ENCODE measurements around the gene UBXN10. TPM values are rescaled to one million over a fixed set of nuclear protein-coding genes. Genes with fewer than 3 reads are reported as not detected.

Gene UBXN10
- total and polyA plus RNA-seq, 2 donors (not counting 3 experiments of a cell fraction or from before 2014, with no cell fraction given), result not detected

GRCh38 chr1:20199403-20199802 is 13.5 kb downstream of the UBXN10 start:
- Histone ChIP-seq H3K9me1 (replicated peaks; ENCODE audit: control insufficient read depth, extremely low read depth, insufficient read depth, low read length) (no peaks in the 10 kb centered on the region), H4K20me1 (replicated peaks; ENCODE audit: control insufficient read depth, extremely low read depth, insufficient read depth, low read length) (no peaks in the 10 kb centered on the region), H2AFZ (ENCODE audit: low read depth, low read length) (no peak overlapping the region), H3K27me3 (ENCODE audit: control insufficient read depth in 2 of 2, insufficient read depth in 2 of 2, low read length in 2 of 2) (peaks cover 7 to 10% of the 10 kb centered on the region in 2 experiments), H3K9ac (replicated peaks; ENCODE audit: extremely low read depth, insufficient read depth, low read length) (no peak overlapping the region), H3K4me2 (ENCODE audit: insufficient read depth, low read length) (no peak overlapping the region), H3K79me2 (ENCODE audit: control insufficient read depth, insufficient read depth, low read length) (no peaks in the 10 kb centered on the region), H3K27ac (ENCODE audit: insufficient read depth, low read depth, low read length) (no peak overlapping the region), H3K4me1 (ENCODE audit: control insufficient read depth, extremely low read depth, insufficient read depth, low read length) (no peaks in the 10 kb centered on the region), H3K36me3 (ENCODE audit: control insufficient read depth in 2 of 2, extremely low read depth in 1 of 2, insufficient read depth in 2 of 2, low read length in 2 of 2) (no peaks in the 10 kb centered on the region), H3K9me3 (replicated peaks; ENCODE audit: control insufficient read depth, insufficient read depth, low read length) (no peaks in the 10 kb centered on the region), H3K4me3 (replicated peaks in 1 of 3; ENCODE audit: insufficient read depth in 1 of 3, low read depth in 1 of 3, low read length in 3 of 3) (no peak overlapping the region)
- intact Hi-C loops (cut with micrococcal nuclease), result no loop called here
- FAIRE-seq (no peak), DNase-seq (ENCODE audit: low read depth, low spot score) (no peak)
- dilution Hi-C loops (cut with MboI; ENCODE audit: extremely low pct_ligation_motif_present, low sequenced_read_pairs), result no loop called here
- ChIA-PET CTCF (interaction anchor here (1.2 kb wide), 1 partner anchor 14 kb away, joined by 4 read pairs; no protein-coding TSS in a partner anchor), POLR2A (no interaction called here)
- TF ChIP-seq GATA2 (IDR thresholded peaks at IDR 0.05; ENCODE audit: insufficient read depth, insufficient read length, low read depth, low read length) (no peak), MYC (IDR thresholded peaks at IDR 0.05; ENCODE audit: low read depth, low read length) (no peak), FOS (IDR thresholded peaks at IDR 0.05; ENCODE audit: borderline replicate concordance, insufficient read depth, low read length) (no peak), POLR2A (IDR thresholded peaks at IDR 0.05; ENCODE audit: low read depth, low read length) (no peak), POLR2AphosphoS5 (IDR thresholded peaks at IDR 0.05; ENCODE audit: insufficient read depth, low read depth, low read length) (no peak), JUN (IDR thresholded peaks at IDR 0.05; ENCODE audit: borderline replicate concordance, insufficient read depth, insufficient read length, low read depth) (no peak), EZH2 (IDR thresholded peaks at IDR 0.05; ENCODE audit: borderline replicate concordance, low read depth, low read length, severe bottlenecking) (no peak), MAX (IDR thresholded peaks at IDR 0.05; ENCODE audit: insufficient read depth, insufficient read length) (no peak), CTCF (IDR thresholded peaks at IDR 0.05; ENCODE audit: extremely low read depth in 1 of 2, insufficient read depth in 1 of 2, low read depth in 1 of 2, low read length in 2 of 2) (no peak)
- no TSS peak for BruUV-seq (replicated peaks)

All from endothelial cell of umbilical vein (primary cell).